Upper lobe of left lung (tissue), 6 donors: ENCODE measurements around the gene SLC7A14. TPM values are rescaled to one million over a fixed set of nuclear protein-coding genes. Genes with fewer than 3 reads are reported as not detected.

Experiments
- ATAC-seq, 2 donors: fragments of 200-7000 bp; cut with Tn5 transposase; one replicate each; pipeline ENCODE4 v1.9.1; 2022; ENCODE audit warnings: mild to moderate bottlenecking in 2 of 2, moderate library complexity in 2 of 2; ENCODE audit not compliant: low FRiP score in 2 of 2
- DNase-seq, 2 donors: peaks; one replicate each; pipeline ENCODE4 v3.0.0-alpha.2; 2019 to 2020
- H3K27ac ChIP-seq, 4 donors: fragments of 200-600 bp; sonication (generic); one replicate each; pipeline ENCODE4 v1.5.1; 2016 to 2019
- H3K27me3 ChIP-seq, 4 donors: fragments of 200-600 bp; sonication (generic); one replicate each; pipeline ENCODE4 v1.5.1; 2017 to 2019
- H3K36me3 ChIP-seq, 4 donors: fragments of 200-600 bp; sonication (generic); one replicate each; pipeline ENCODE4 v1.5.1; 2016 to 2019
- H3K4me1 ChIP-seq, 4 donors: fragments of 200-600 bp; sonication (generic); one replicate each; pipeline ENCODE4 v1.5.1; 2018 to 2019
- H3K4me3 ChIP-seq, 4 donors: fragments of 200-600 bp; sonication (generic); one replicate each; pipeline ENCODE4 v1.5.1; 2017 to 2019; ENCODE audit warnings: mild to moderate bottlenecking in 2 of 4, moderate library complexity in 1 of 4
- H3K9me3 ChIP-seq, 4 donors: fragments of 200-600 bp; sonication (generic); one replicate each; pipeline ENCODE4 v1.5.1; 2018 to 2019
- CTCF ChIP-seq, 6 experiments: fragments of 450-650 bp in 4 of 6; fragments of 200-600 bp in 2 of 6; sonication (generic) in 2 of 6; IDR thresholded peaks; one replicate each; pipeline ENCODE4 v1.5.1; 2016 to 2019; ENCODE audit warnings: antibody characterized with exemption in 6 of 6
- EP300 ChIP-seq, 4 donors: sonication (generic); formaldehyde crosslinking; IDR thresholded peaks; one replicate each; pipeline ENCODE4 v1.5.1; 2017; ENCODE audit warnings: antibody characterized with exemption in 4 of 4, control low read depth in 2 of 4
- POLR2A ChIP-seq, 4 donors: fragments of 450-650 bp; IDR thresholded peaks; one replicate each; pipeline ENCODE4 v1.5.1; 2016 to 2017; ENCODE audit warnings: antibody characterized with exemption in 4 of 4, mild to moderate bottlenecking in 2 of 4
- POLR2AphosphoS5 ChIP-seq, 2 donors: sonication (generic); formaldehyde crosslinking; IDR thresholded peaks; one replicate each; pipeline ENCODE4 v1.5.1; 2017; ENCODE audit warnings: antibody characterized with exemption in 2 of 2
- WGBS, 2 donors: methylation state at CpG; one replicate each; pipeline ENCODE4 v1.1.5; 2017 to 2018; 5-methylcytosine and 5-hydroxymethylcytosine counted together
- total RNA-seq, 6 donors: library from RNA; depleted of rRNA in 4 of 6; stranded (reverse); fragments of >200 nt in 4 of 6; gene quantifications; one replicate each; pipeline versions ENCODE4 v1.1.0 to v1.2.1, GENCODE V29; 2016 to 2021
- donor health status: DM: no; HTN: no; CAD: no; lungs with moderate emphysema.
- donor health status: DM: no; HTN: yes; CAD: no; lungs with severe emphysema.

Gene SLC7A14
- total RNA-seq, 6 donors from 2014 or later, result 0.03 TPM; not detected in 5

- no peak for ATAC-seq
- no peak overlapping the region for H3K4me3 ChIP-seq
- peaks cover 0 to 7% (median 0%) of the 10 kb centered on the region in 4 donors for H3K4me1 ChIP-seq
- TF ChIP-seq POLR2AphosphoS5 (IDR thresholded peaks at IDR 0.05), result no peak
- TF ChIP-seq EP300 (IDR thresholded peaks at IDR 0.05), result no peak
- TF ChIP-seq CTCF (IDR thresholded peaks at IDR 0.05), result no peak
- TF ChIP-seq POLR2A (IDR thresholded peaks at IDR 0.05), result no peak
- no peak for DNase-seq
- H3K9me3 ChIP-seq, result no peaks in the 10 kb centered on the region
- H3K27me3 ChIP-seq, result no peaks in the 10 kb centered on the region
- no peaks in the 10 kb centered on the region for H3K36me3 ChIP-seq
- H3K27ac ChIP-seq, result no peak overlapping the region
- 71 to 94% methylated on average over 2 of the region's 2 CpGs for WGBS, 2 donors
Measured at GRCh38 chr3:170611751-170612150, 25.9 kb upstream of the SLC7A14 start.

GRCh38 chr3:170610321-170610884, 24.5 kb upstream of the SLC7A14 start:
- Histone ChIP-seq H3K27me3 (no peaks in the 10 kb centered on the region), H3K36me3 (no peaks in the 10 kb centered on the region), H3K27ac (no peak overlapping the region), H3K4me1 (peaks cover 0 to 7% (median 0%) of the 10 kb centered on the region in 4 donors), H3K9me3 (no peaks in the 10 kb centered on the region), H3K4me3 (no peak overlapping the region)
- ATAC-seq (no peak), DNase-seq (no peak)
- no peak for TF ChIP-seq POLR2A (IDR thresholded peaks at IDR 0.05)
- no peak for TF ChIP-seq POLR2AphosphoS5 (IDR thresholded peaks at IDR 0.05)
- TF ChIP-seq EP300 (IDR thresholded peaks at IDR 0.05), result no peak
- 91 to 96% methylated on average over 8 of the region's 8 CpGs for WGBS, 2 donors

- 84 to 92% methylated on average over 1 of the region's 1 CpG for WGBS, 2 donors
- H3K4me3 ChIP-seq, result no peak overlapping the region
- TF ChIP-seq POLR2A (IDR thresholded peaks at IDR 0.05) (no peak), CTCF (IDR thresholded peaks at IDR 0.05) (no peak), POLR2AphosphoS5 (IDR thresholded peaks at IDR 0.05) (no peak), EP300 (IDR thresholded peaks at IDR 0.05) (no peak)
- no peaks in the 10 kb centered on the region for H3K27me3 ChIP-seq
- DNase-seq (no peak), ATAC-seq (no peak)
- H3K9me3 ChIP-seq, result no peaks in the 10 kb centered on the region
- no peak overlapping the region for H3K27ac ChIP-seq
- H3K4me1 ChIP-seq, result no peaks in the 10 kb centered on the region
- H3K36me3 ChIP-seq, result no peaks in the 10 kb centered on the region
Measured at GRCh38 chr3:170608475-170608874, 22.6 kb upstream of the SLC7A14 start.

GRCh38 chr3:170606675-170607074, 20.8 kb upstream of the SLC7A14 start:
- WGBS, 2 donors, result 59 to 72% methylated on average over 3 of the region's 3 CpGs
- DNase-seq (no peak), ATAC-seq (peak in 1 of 2 donors; percentile 19)
- H3K36me3 ChIP-seq, result no peaks in the 10 kb centered on the region
- no peak overlapping the region for H3K4me3 ChIP-seq
- H3K27me3 ChIP-seq, result no peaks in the 10 kb centered on the region
- H3K9me3 ChIP-seq, result no peaks in the 10 kb centered on the region
- TF ChIP-seq CTCF (IDR thresholded peaks at IDR 0.05) (no peak), POLR2AphosphoS5 (IDR thresholded peaks at IDR 0.05) (no peak), EP300 (IDR thresholded peaks at IDR 0.05) (no peak), POLR2A (IDR thresholded peaks at IDR 0.05) (no peak)
- no peaks in the 10 kb centered on the region for H3K4me1 ChIP-seq
- no peak overlapping the region for H3K27ac ChIP-seq

GRCh38 chr3:170605490-170605889, 19.6 kb upstream of the SLC7A14 start:
- Histone ChIP-seq H3K4me3 (no peak overlapping the region), H3K36me3 (no peaks in the 10 kb centered on the region), H3K4me1 (no peaks in the 10 kb centered on the region), H3K27me3 (no peaks in the 10 kb centered on the region), H3K27ac (no peak overlapping the region), H3K9me3 (no peaks in the 10 kb centered on the region)
- DNase-seq (no peak), ATAC-seq (no peak)
- no peak for TF ChIP-seq CTCF (IDR thresholded peaks at IDR 0.05)
- TF ChIP-seq POLR2A (IDR thresholded peaks at IDR 0.05), result no peak
- TF ChIP-seq POLR2AphosphoS5 (IDR thresholded peaks at IDR 0.05), result no peak
- no peak for TF ChIP-seq EP300 (IDR thresholded peaks at IDR 0.05)
